ENCODE measurements around the gene WDFY1. TPM values are rescaled to one million over a fixed set of nuclear protein-coding genes. Genes with fewer than 3 reads are reported as not detected.
A peak's percentile ranks its signal among the peaks of the same experiment; 100 is the strongest.

WDFY1 gene
- total and polyA plus RNA-seq, 8 donors, result 8.2 to 134 (median 31.4) TPM

- TF ChIP-seq POLR2A (IDR thresholded peaks at IDR 0.05) (no peak), EP300 (IDR thresholded peaks at IDR 0.05) (no peak), POLR2AphosphoS5 (IDR thresholded peaks at IDR 0.05) (no peak), CTCF (IDR thresholded peaks at IDR 0.05) (no peak)
- no peak for DNase-seq
- peaks cover 50 to 85% (median 75%) of the 10 kb centered on the region in 4 donors for H3K4me1 ChIP-seq
- no peaks in the 10 kb centered on the region for H3K36me3 ChIP-seq
- no peaks in the 10 kb centered on the region for H3K9me3 ChIP-seq
- intact Hi-C loops (cut with DNase I; ENCODE audit: low total_unique reads), result no loop called here
- H3K27ac ChIP-seq, result peak overlapping the region in 1 of 5 donors; percentile 7
- WGBS, 5 donors, result 0 to 34% (median 0%) methylated on average over 1 of the region's 1 CpG
- no peaks in the 10 kb centered on the region for H3K27me3 ChIP-seq
- H3K4me3 ChIP-seq, result no peak overlapping the region
Observed at GRCh38 chr2:223937535-223937934, 7.6 kb downstream of the WDFY1 start.

GRCh38 chr2:223936862-223937326 lies 8.2 kb downstream of the WDFY1 start:
- intact Hi-C loops (cut with DNase I; ENCODE audit: low total_unique reads), result no loop called here
- Histone ChIP-seq H3K27me3 (no peaks in the 10 kb centered on the region), H3K9me3 (no peaks in the 10 kb centered on the region), H3K4me3 (no peak overlapping the region), H3K27ac (peak overlapping the region in 3 of 5 donors; percentile 21 to 46 (median 27)), H3K36me3 (no peaks in the 10 kb centered on the region), H3K4me1 (peaks cover 45 to 82% (median 72%) of the 10 kb centered on the region in 4 donors)
- no peak for DNase-seq
- 58 to 74% (median 69%) methylated on average over 5 of the region's 5 CpGs for WGBS, 5 donors
- no peak for TF ChIP-seq EP300 (IDR thresholded peaks at IDR 0.05)
- no peak for TF ChIP-seq POLR2AphosphoS5 (IDR thresholded peaks at IDR 0.05)
- TF ChIP-seq POLR2A (IDR thresholded peaks at IDR 0.05), result no peak
- no peak for TF ChIP-seq CTCF (IDR thresholded peaks at IDR 0.05)

GRCh38 chr2:223935459-223936125 lies 9.5 kb downstream of the WDFY1 start:
- Histone ChIP-seq H3K27me3 (no peaks in the 10 kb centered on the region), H3K27ac (peak overlapping the region in 2 of 5 donors; percentile 46 to 47), H3K4me1 (peaks cover 40 to 86% (median 74%) of the 10 kb centered on the region in 4 donors), H3K36me3 (no peaks in the 10 kb centered on the region), H3K9me3 (no peaks in the 10 kb centered on the region), H3K4me3 (no peak overlapping the region)
- TF ChIP-seq CTCF (IDR thresholded peaks at IDR 0.05), result no peak
- TF ChIP-seq EP300 (IDR thresholded peaks at IDR 0.05), result no peak
- no peak for TF ChIP-seq POLR2AphosphoS5 (IDR thresholded peaks at IDR 0.05)
- TF ChIP-seq POLR2A (IDR thresholded peaks at IDR 0.05), result no peak
- intact Hi-C loops (cut with DNase I; ENCODE audit: low total_unique reads), result no loop called here
- DNase-seq, result no peak

GRCh38 chr2:223934870-223935269 lies 10.3 kb downstream of the WDFY1 start:
- H3K27ac ChIP-seq, result peak overlapping the region in 1 of 5 donors; percentile 17
- no peak for TF ChIP-seq EP300 (IDR thresholded peaks at IDR 0.05)
- no peak for DNase-seq
- H3K27me3 ChIP-seq, result no peaks in the 10 kb centered on the region
- no peaks in the 10 kb centered on the region for H3K9me3 ChIP-seq
- no peaks in the 10 kb centered on the region for H3K36me3 ChIP-seq
- intact Hi-C loops (cut with DNase I; ENCODE audit: low total_unique reads), result no loop called here
- no peak overlapping the region for H3K4me3 ChIP-seq
- H3K4me1 ChIP-seq, result peaks cover 47 to 89% (median 79%) of the 10 kb centered on the region in 4 donors
- WGBS, 5 donors, result 63 to 75% (median 73%) methylated on average over 6 of the region's 6 CpGs
